GM15510 (cell line): ENCODE results near the gene PKD2L2.

Source experiments
- POLR2A ChIP-seq: IDR thresholded peaks from 3 replicates; pipeline ENCODE4 v1.6.1; 2011; ENCODE audit warnings: borderline replicate concordance; ENCODE audit not compliant: insufficient read length; ENCODE audit errors: extremely low read depth

The PKD2L2 gene

GRCh38 chr5:137923856-137924255, 34.6 kb downstream of the PKD2L2 start:
- TF ChIP-seq POLR2A: no peak

- no peak for TF ChIP-seq POLR2A
Measured at GRCh38 chr5:137932800-137933199, 43.5 kb downstream of the PKD2L2 start.

GRCh38 chr5:137933491-137933911, 44.2 kb downstream of the PKD2L2 start:
- TF ChIP-seq POLR2A: no peak

GRCh38 chr5:137935190-137935589, 45.9 kb downstream of the PKD2L2 start:
- TF ChIP-seq POLR2A: no peak

- no peak for TF ChIP-seq POLR2A
Measured at GRCh38 chr5:137935694-137936093, 46.4 kb downstream of the PKD2L2 start.

- TF ChIP-seq POLR2A: no peak
Measured at GRCh38 chr5:137937994-137938750, 48.9 kb downstream of the PKD2L2 start.

- no peak for TF ChIP-seq POLR2A
Measured at GRCh38 chr5:137938751-137939143, 49.5 kb downstream of the PKD2L2 start.

GRCh38 chr5:137939331-137939730, 50.1 kb downstream of the PKD2L2 start:
- no peak for TF ChIP-seq POLR2A

- no peak for TF ChIP-seq POLR2A
Measured at GRCh38 chr5:137945825-137946224, 56.6 kb downstream of the PKD2L2 start.

GRCh38 chr5:137954131-137954879, 65.0 kb downstream of the PKD2L2 start:
- no peak for TF ChIP-seq POLR2A

- TF ChIP-seq POLR2A: no peak
Measured at GRCh38 chr5:137957948-137958347, 68.7 kb downstream of the PKD2L2 start.

GRCh38 chr5:137959488-137959887, 70.2 kb downstream of the PKD2L2 start:
- no peak for TF ChIP-seq POLR2A

GRCh38 chr5:137960141-137960540, 70.9 kb downstream of the PKD2L2 start:
- TF ChIP-seq POLR2A: no peak

GRCh38 chr5:137960819-137961218, 71.6 kb downstream of the PKD2L2 start:
- TF ChIP-seq POLR2A: no peak

- TF ChIP-seq POLR2A: no peak
Measured at GRCh38 chr5:137975208-137975607, 86.0 kb downstream of the PKD2L2 start.

- no peak for TF ChIP-seq POLR2A
Measured at GRCh38 chr5:137989419-137989818, 100.2 kb downstream of the PKD2L2 start.
